ENCODE data around the gene LHX1. TPM values are rescaled to one million over a fixed set of nuclear protein-coding genes. Genes with fewer than 3 reads are reported as not detected.
A peak's percentile ranks its signal among the peaks of the same experiment; 100 is the strongest.

Gene LHX1
- total and polyA plus RNA-seq, 12 donors, result 0.11 TPM; not detected in 11

GRCh38 chr17:36934692-36935630 lies 2.3 kb upstream of the LHX1 start:
- peak overlapping the region in 9 of 10 donors; percentile 1 to 37 (median 30) for H3K4me3 ChIP-seq
- WGBS, 2 donors, result 1 to 2% methylated on average over 76 to 79 of the region's 79 CpGs
- H3K27ac ChIP-seq, result no peak overlapping the region
- no peaks in the 10 kb centered on the region for H3K9me3 ChIP-seq
- H3K4me1 ChIP-seq, result peaks cover 32 to 84% (median 79%) of the 10 kb centered on the region in 9 donors
- peaks cover 90 to 100% (median 100%) of the 10 kb centered on the region in 7 donors for H3K27me3 ChIP-seq
- no peaks in the 10 kb centered on the region for H3K36me3 ChIP-seq
- no peak for TF ChIP-seq CTCF (IDR thresholded peaks at IDR 0.05)
- intact Hi-C loops (cut with DNase I), result no loop called here
- ATAC-seq, result peak in 3 of 8 donors; percentile 22 to 38 (median 32)
- no peak for DNase-seq

GRCh38 chr17:36935671-36936454 lies 1.4 kb upstream of the LHX1 start:
- Histone ChIP-seq H3K4me1 (peaks cover 32 to 85% (median 79%) of the 10 kb centered on the region in 9 donors), H3K36me3 (no peaks in the 10 kb centered on the region), H3K27me3 (peaks cover 92 to 100% (median 100%) of the 10 kb centered on the region in 7 donors), H3K9me3 (no peaks in the 10 kb centered on the region), H3K27ac (no peak overlapping the region), H3K4me3 (peak overlapping the region in 9 of 10 donors; percentile 14 to 43 (median 24))
- ATAC-seq, result no peak
- DNase-seq, result no peak
- intact Hi-C loops (cut with DNase I), result no loop called here
- 2% methylated on average over 45 to 49 of the region's 49 CpGs for WGBS, 2 donors
- no peak for TF ChIP-seq CTCF (IDR thresholded peaks at IDR 0.05)

- H3K4me3 ChIP-seq, result peak overlapping the region; percentile 5 to 43 (median 24)
- peaks cover 32 to 85% (median 77%) of the 10 kb centered on the region in 9 donors for H3K4me1 ChIP-seq
- no peak for ATAC-seq
- no peak overlapping the region for H3K27ac ChIP-seq
- H3K27me3 ChIP-seq, result peaks cover 92 to 100% (median 100%) of the 10 kb centered on the region in 7 donors
- no peaks in the 10 kb centered on the region for H3K9me3 ChIP-seq
- intact Hi-C loops (cut with DNase I), result no loop called here
- no peak for TF ChIP-seq CTCF (IDR thresholded peaks at IDR 0.05)
- H3K36me3 ChIP-seq, result no peaks in the 10 kb centered on the region
- no peak for DNase-seq
- WGBS, 2 donors, result 1% methylated on average over 58 of the region's 58 CpGs
These were observed 747 bp upstream of the LHX1 start for GRCh38 chr17:36936455-36937000.

Data from heart right ventricle (tissue), 16 donors.